Spleen (tissue), 11 donors: ENCODE measurements around the gene CNTROB. TPM values are rescaled to one million over a fixed set of nuclear protein-coding genes. Genes with fewer than 3 reads are reported as not detected.

ENCODE experiments used
- DNase-seq: peaks from one replicate; pipeline ENCODE4 v3.0.0-alpha.2; 2020
- H3K27ac ChIP-seq, 8 donors: fragments of 200-600 bp; sonication (generic) in 7 of 8; 1 replicate in 4 of 8; 2 replicates in 4 of 8; pipeline versions ENCODE4 v1.5.0 to v1.8.0; 2016 to 2021; ENCODE audit warnings: inconsistent platforms in 4 of 8, mild to moderate bottlenecking in 4 of 8, moderate library complexity in 1 of 8
- H3K27me3 ChIP-seq, 7 donors: fragments of 200-600 bp; sonication (generic) in 6 of 7; replicated peaks in 1 of 7; 1 replicate in 4 of 7; 2 replicates in 3 of 7; pipeline versions ENCODE4 v1.5.0 to v1.8.0; 2016 to 2021; ENCODE audit warnings: inconsistent platforms in 3 of 7, mild to moderate bottlenecking in 1 of 7
- H3K36me3 ChIP-seq, 6 donors: fragments of 200-600 bp; sonication (generic) in 5 of 6; 1 replicate in 4 of 6; 2 replicates in 2 of 6; pipeline versions ENCODE4 v1.5.0 to v1.8.0; 2016 to 2021; ENCODE audit warnings: inconsistent platforms in 2 of 6
- H3K4me1 ChIP-seq, 6 donors: fragments of 200-600 bp; sonication (generic) in 5 of 6; 1 replicate in 3 of 6; 2 replicates in 3 of 6; pipeline versions ENCODE4 v1.5.0 to v1.8.0; 2016 to 2021; ENCODE audit warnings: inconsistent platforms in 3 of 6
- H3K4me3 ChIP-seq, 8 donors: fragments of 200-600 bp; sonication (generic) in 7 of 8; 1 replicate in 4 of 8; 2 replicates in 4 of 8; pipeline versions ENCODE4 v1.5.0 to v1.8.0; 2016 to 2021; ENCODE audit warnings: inconsistent platforms in 4 of 8, mild to moderate bottlenecking in 4 of 8, moderate library complexity in 2 of 8
- H3K9me3 ChIP-seq, 8 donors: fragments of 200-600 bp; sonication (generic) in 7 of 8; 1 replicate in 4 of 8; 2 replicates in 4 of 8; pipeline versions ENCODE4 v1.5.0 to v1.8.0; 2016 to 2021; ENCODE audit warnings: inconsistent platforms in 4 of 8
- CTCF ChIP-seq, 11 experiments: fragments of 200-600 bp in 7 of 11; fragments of 450-650 bp in 4 of 11; sonication (generic) in 4 of 11; IDR thresholded peaks in 8 of 11; conservative IDR thresholded peaks in 3 of 11; 1 replicate in 7 of 11; 2 replicates in 4 of 11; pipeline versions ENCODE4 v1.4.0 to v1.8.0; 2016 to 2021; ENCODE audit warnings: antibody characterized with exemption in 11 of 11, inconsistent platforms in 4 of 11, mild to moderate bottlenecking in 1 of 11
- POLR2A ChIP-seq, 3 donors: fragments of 450-650 bp; IDR thresholded peaks; one replicate each; pipeline ENCODE4 v1.5.1; 2017; ENCODE audit warnings: antibody characterized with exemption in 3 of 3, mild to moderate bottlenecking in 1 of 3
- POLR2AphosphoS5 ChIP-seq, 3 donors: sonication (generic); formaldehyde crosslinking; IDR thresholded peaks; one replicate each; pipeline ENCODE4 v1.5.1; 2017; ENCODE audit warnings: antibody characterized with exemption in 3 of 3
- WGBS, 5 donors: extraction: QIAGEN DNeasy Blood & Tissue Kit in 3 of 5; methylation state at CpG; one replicate each; pipeline versions ENCODE4 v1.1.5 to v1.1.7; 2013 to 2018; 5-methylcytosine and 5-hydroxymethylcytosine counted together
- intact Hi-C: fragments of 100-400 bp; cut with DNase I; formaldehyde crosslinking; loops from one replicate; pipeline ENCODE4 v1.15.0; 2023; ENCODE audit warnings: low total_unique reads
- polyA plus RNA-seq, 3 donors: library from polyadenylated mRNA; stranded (reverse); fragments of 200-250 nt; gene quantifications; one replicate each; pipeline ENCODE4 v1.2.1, GENCODE V29; 2013
- total RNA-seq, 7 donors: library from RNA; depleted of rRNA in 3 of 7; stranded (reverse); fragments of >200 nt in 3 of 7; fragmentation: NEBNext Ultra II Directional in 4 of 7; extraction: Animal tissue kit (Norgen Biotek cat#: 25700) in 4 of 7; gene quantifications; one replicate each; pipeline versions ENCODE4 v1.1.0 to v1.2.1, GENCODE V29; 2016 to 2021
- donor health status: healthy with polysubstance abuse.
- donor health status: DM: no; HTN: no; CAD: no; lungs with moderate emphysema.
- donor health status: DM: no; HTN: no; CAD: no.
- donor health status: Bipolar disorder and iron deficiency.
- donor health status: healthy.
- donor health status: DM: no; HTN: no; CAD: no.
- donor health status: DM: yes; HTN: yes; CAD: no.

CNTROB gene
- total and polyA plus RNA-seq, 10 donors: 19.6 to 27.1 (median 24.7) TPM

GRCh38 chr17:7897090-7897489, 34.9 kb upstream of the CNTROB start:
- Histone ChIP-seq H3K27ac (no peak overlapping the region), H3K27me3 (no peaks in the 10 kb centered on the region), H3K9me3 (no peaks in the 10 kb centered on the region), H3K36me3 (peaks cover 4 to 100% (median 95%) of the 10 kb centered on the region in 6 donors), H3K4me1 (peaks cover 0 to 14% (median 1%) of the 10 kb centered on the region in 6 donors), H3K4me3 (no peak overlapping the region)
- WGBS, 5 donors: 93 to 95% (median 94%) methylated on average over 13 of the region's 13 CpGs
- TF ChIP-seq POLR2A (IDR thresholded peaks at IDR 0.05): no peak
- TF ChIP-seq POLR2AphosphoS5 (IDR thresholded peaks at IDR 0.05): no peak
- TF ChIP-seq CTCF (IDR thresholded peaks at IDR 0.05 in 8 of 11, conservative IDR thresholded peaks at IDR 0.05 in 3 of 11): no peak
- no peak for DNase-seq
- intact Hi-C loops: no loop called here

GRCh38 chr17:7897773-7898172, 34.2 kb upstream of the CNTROB start:
- DNase-seq: no peak
- H3K36me3 ChIP-seq: peaks cover 4 to 100% (median 98%) of the 10 kb centered on the region in 6 donors
- intact Hi-C loops: no loop called here

GRCh38 chr17:7903154-7904103, 28.6 kb upstream of the CNTROB start:
- intact Hi-C loops: no loop called here
- H3K27me3 ChIP-seq: no peaks in the 10 kb centered on the region
- 89 to 94% (median 91%) methylated on average over 22 of the region's 22 CpGs for WGBS, 5 donors
- DNase-seq: no peak
- H3K4me3 ChIP-seq: no peak overlapping the region
- H3K36me3 ChIP-seq: peaks cover 2 to 100% (median 100%) of the 10 kb centered on the region in 6 donors
- TF ChIP-seq POLR2A (IDR thresholded peaks at IDR 0.05): no peak
- TF ChIP-seq POLR2AphosphoS5 (IDR thresholded peaks at IDR 0.05): no peak
- TF ChIP-seq CTCF (IDR thresholded peaks at IDR 0.05 in 8 of 11, conservative IDR thresholded peaks at IDR 0.05 in 3 of 11): no peak
- H3K27ac ChIP-seq: no peak overlapping the region
- H3K4me1 ChIP-seq: peaks cover 0 to 4% (median 0%) of the 10 kb centered on the region in 6 donors
- H3K9me3 ChIP-seq: no peaks in the 10 kb centered on the region

More at GRCh38 chr17:7897773-7898172, 34.2 kb upstream of the CNTROB start:
- WGBS, 5 donors: 49 to 71% (median 56%) methylated on average over 6 of the region's 6 CpGs
- TF ChIP-seq POLR2A (IDR thresholded peaks at IDR 0.05) (no peak), POLR2AphosphoS5 (IDR thresholded peaks at IDR 0.05) (no peak), CTCF (IDR thresholded peaks at IDR 0.05 in 8 of 11, conservative IDR thresholded peaks at IDR 0.05 in 3 of 11) (peak in 9 of 11 experiments; percentile 31 to 67 (median 47))
- H3K4me1 ChIP-seq: peaks cover 0 to 14% (median 0%) of the 10 kb centered on the region in 6 donors
- H3K9me3 ChIP-seq: no peaks in the 10 kb centered on the region
- H3K27ac ChIP-seq: no peak overlapping the region
- H3K4me3 ChIP-seq: no peak overlapping the region
- H3K27me3 ChIP-seq: no peaks in the 10 kb centered on the region

- Histone ChIP-seq H3K9me3 (no peaks in the 10 kb centered on the region), H3K4me3 (no peak overlapping the region), H3K27ac (no peak overlapping the region), H3K4me1 (peaks cover 0 to 11% (median 5%) of the 10 kb centered on the region in 6 donors), H3K36me3 (peaks cover 0 to 85% (median 81%) of the 10 kb centered on the region in 6 donors), H3K27me3 (no peaks in the 10 kb centered on the region)
- TF ChIP-seq POLR2AphosphoS5 (IDR thresholded peaks at IDR 0.05): peak in 1 of 3 donors; percentile 51
- no peak for TF ChIP-seq CTCF (IDR thresholded peaks at IDR 0.05 in 8 of 11, conservative IDR thresholded peaks at IDR 0.05 in 3 of 11)
- WGBS, 5 donors: 91 to 97% (median 95%) methylated on average over 22 to 29 of the region's 29 CpGs
- DNase-seq: no peak
- intact Hi-C loops: no loop called here
These were observed 22.9 kb upstream of the CNTROB start for GRCh38 chr17:7909089-7909488.
